ENCODE measurements around the gene TRIM33. TPM values are rescaled to one million over a fixed set of nuclear protein-coding genes. Genes with fewer than 3 reads are reported as not detected.
"Not testable (repeated sequence)": the region's sequence is repeated elsewhere in the genome, so short reads cannot be mapped to it uniquely, and the experiment has no call there.

The TRIM33 gene
- total and polyA plus RNA-seq, 10 of the 15 experiments (the other 5 are each of a cell fraction or from before 2014, with no cell fraction given) = 9.0 to 40.3 (median 22.0) TPM

DNA sequence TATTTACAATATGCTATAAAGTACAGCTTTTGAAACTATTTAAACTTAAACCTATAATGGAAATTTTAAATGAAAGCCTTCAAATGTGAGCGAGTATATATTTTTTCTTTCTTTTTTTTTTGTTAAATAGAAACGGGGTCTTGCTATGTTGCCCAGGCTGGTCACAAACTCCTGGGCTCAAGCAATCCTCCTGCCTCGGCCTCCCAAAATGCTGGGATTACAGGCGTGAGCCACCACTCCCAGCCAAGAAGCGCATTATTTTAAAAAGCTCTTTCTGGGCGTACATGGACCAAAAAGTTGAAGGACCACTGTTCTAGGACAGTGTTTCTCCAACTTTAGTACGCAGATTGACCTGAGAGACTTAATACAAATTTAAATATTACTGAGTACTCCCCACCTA is 87.5 kb downstream of the TRIM33 start:
- SMC1A ChIA-PET (ENCODE audit: uncharacterized antibody, unreplicated experiment) = interaction anchor here (0.7 to 1.9 kb wide), 6 partner anchors 10 to 296 kb away, joined by 3 to 7 read pairs (median 4); no protein-coding TSS in a partner anchor
- no peak for TF ChIP-seq ZNF687 (IDR thresholded peaks at IDR 0.05)
- no peak for TF ChIP-seq IKZF1 (conservative IDR thresholded peaks at IDR 0.05)
- no TSS peak for BruUV-seq (replicated peaks)
- H3K79me2 ChIP-seq (ENCODE audit: control insufficient read depth, insufficient read depth, low read length) = no peaks in the 10 kb centered on the region
- WGBS (ENCODE audit: insufficient coverage, insufficient replicate concordance, low lambda C conversion rate, missing lambda C conversion rate) = 100% methylated on average over 7 of the region's 7 CpGs
- H3K27ac ChIP-seq (ENCODE audit: control insufficient read depth, insufficient read depth) = no peak overlapping the region
- no peak overlapping the region for H3K4me2 ChIP-seq (ENCODE audit: control insufficient read depth, insufficient read depth)
- H3K4me3 ChIP-seq = no peak overlapping the region
- in situ Hi-C loops (cut with MboI) (no loop called here), intact Hi-C loops (cut with micrococcal nuclease; ENCODE audit: unreplicated experiment) (loop anchor here (10.0 kb wide), 1 partner anchor 79 kb away; no protein-coding TSS in a partner anchor)
- RAD21 ChIA-PET (ENCODE audit: unreplicated experiment) = interaction anchor here (0.6 to 1.1 kb wide), 3 partner anchors 77 to 445 kb away, joined by 3 read pairs; no protein-coding TSS in a partner anchor
- POLR2A ChIA-PET = no interaction called here
- H4K20me1 ChIP-seq (ENCODE audit: control insufficient read depth, insufficient read depth) = no peaks in the 10 kb centered on the region
- CTCF ChIA-PET = interaction anchor here (0.6 to 0.8 kb wide), 4 partner anchors 11 to 1060 kb away, joined by 3 read pairs; no protein-coding TSS in a partner anchor
- no peaks in the 10 kb centered on the region for H3K27me3 ChIP-seq (replicated peaks in 1 of 2; ENCODE audit: control insufficient read depth in 2 of 2, insufficient read depth in 2 of 2, low read length in 1 of 2)
- peaks cover 10 to 38% of the 10 kb centered on the region in 2 experiments for H3K36me3 ChIP-seq (ENCODE audit: control insufficient read depth in 2 of 2, insufficient read depth in 2 of 2, low read length in 1 of 2)
- DNase-seq (ENCODE audit: low read depth, low spot score) = no peak
- no peak overlapping the region for H3K9ac ChIP-seq (ENCODE audit: control insufficient read depth, insufficient read depth, low read length)
- no peaks in the 10 kb centered on the region for H3K9me3 ChIP-seq (replicated peaks; ENCODE audit: control insufficient read depth, insufficient read depth, low read length)
- no peak for FAIRE-seq
- H2AFZ ChIP-seq (ENCODE audit: control insufficient read depth, low read depth, low read length) = no peak overlapping the region
- H3K4me1 ChIP-seq (ENCODE audit: control insufficient read depth, insufficient read depth, low read length) = no peaks in the 10 kb centered on the region
- ATAC-seq = no peak

DNA sequence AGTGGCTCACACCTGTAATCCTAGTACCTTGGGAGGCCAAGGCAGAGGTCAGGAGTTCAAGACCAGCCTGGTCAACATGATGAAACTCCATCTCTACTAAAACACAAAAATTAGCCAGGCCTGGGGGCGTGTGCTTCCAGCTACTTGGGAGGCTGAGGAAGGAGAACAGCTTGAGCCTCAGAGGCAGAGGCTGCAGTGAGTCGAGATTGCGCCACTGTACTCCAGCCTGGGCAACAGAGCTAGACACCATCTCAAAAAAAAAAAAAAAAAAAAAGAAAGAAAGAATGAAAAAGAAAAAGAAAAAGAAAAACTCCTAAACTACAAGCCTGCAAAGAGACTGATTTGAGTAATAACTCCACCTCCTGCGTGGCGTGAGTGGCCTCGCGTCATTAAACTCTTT is 92.1 kb downstream of the TRIM33 start:
- H3K36me3 ChIP-seq (ENCODE audit: control insufficient read depth in 2 of 2, insufficient read depth in 2 of 2, low read length in 1 of 2) = peaks cover 5 to 33% of the 10 kb centered on the region in 2 experiments; a peak in 3 of 4 replicates
- SMC1A ChIA-PET (ENCODE audit: uncharacterized antibody, unreplicated experiment); in situ Hi-C loops (cut with MboI); FAIRE-seq; H3K27me3 ChIP-seq (replicated peaks in 1 of 2; ENCODE audit: control insufficient read depth in 2 of 2, insufficient read depth in 2 of 2, low read length in 1 of 2); DNase-seq (ENCODE audit: low read depth, low spot score); H4K20me1 ChIP-seq (ENCODE audit: control insufficient read depth, insufficient read depth); H3K4me1 ChIP-seq (ENCODE audit: control insufficient read depth, insufficient read depth, low read length); ATAC-seq; H3K79me2 ChIP-seq (ENCODE audit: control insufficient read depth, insufficient read depth, low read length); intact Hi-C loops (cut with micrococcal nuclease; ENCODE audit: unreplicated experiment); BruUV-seq (replicated peaks); H2AFZ ChIP-seq (ENCODE audit: control insufficient read depth, low read depth, low read length); H3K4me2 ChIP-seq (ENCODE audit: control insufficient read depth, insufficient read depth); H3K9me3 ChIP-seq (replicated peaks; ENCODE audit: control insufficient read depth, insufficient read depth, low read length); H3K27ac ChIP-seq (ENCODE audit: control insufficient read depth, insufficient read depth); H3K9ac ChIP-seq (ENCODE audit: control insufficient read depth, insufficient read depth, low read length); H3K4me3 ChIP-seq: not testable (repeated sequence)
- 95% methylated on average over 5 of the region's 7 CpGs for WGBS (ENCODE audit: insufficient coverage, insufficient replicate concordance, low lambda C conversion rate, missing lambda C conversion rate)
- CTCF ChIA-PET = interaction anchor here (1.2 to 2.3 kb wide), 3 partner anchors 10 to 136 kb away, joined by 3 to 6 read pairs (median 4); no protein-coding TSS in a partner anchor
- RAD21 ChIA-PET (ENCODE audit: unreplicated experiment) = interaction anchor here (0.7 kb wide), 1 partner anchor 1177 kb away, joined by 3 read pairs; no protein-coding TSS in a partner anchor
- POLR2A ChIA-PET = interaction anchor here (0.7 kb wide), 1 partner anchor 214 kb away, joined by 3 read pairs; no protein-coding TSS in a partner anchor
